NCI-H82 treated with DMSO at 0.1 percent for 48 hours (cell line): ENCODE data around the gene RIMBP3B.
"Not testable (repeated sequence)": the region's sequence is repeated elsewhere in the genome, so short reads cannot be mapped to it uniquely, and the experiment has no call there.

Source experiments
- DNase-seq: peaks from one replicate; lab custom pipeline; 2025; ENCODE audit not compliant: unreplicated experiment; lab: John Stamatoyannopoulos, UW

The RIMBP3B gene

GRCh38 chr22:21407792-21408191, 24.2 kb downstream of the RIMBP3B start:
- DNase-seq, result not testable (repeated sequence)

- not testable (repeated sequence) for DNase-seq
These were observed 32.8 kb downstream of the RIMBP3B start for GRCh38 chr22:21416375-21416774.

- not testable (repeated sequence) for DNase-seq
These were observed 33.7 kb downstream of the RIMBP3B start, which contains the start of gene HIC2 for GRCh38 chr22:21417227-21417746. Gene HIC2, plus strand, starts transcription at chr22:21417371. Its CDS starts 25,461 bp downstream, at chr22:21442832.

- DNase-seq, result not testable (repeated sequence)
These were observed 34.3 kb downstream of the RIMBP3B start for GRCh38 chr22:21417853-21418252.

- not testable (repeated sequence) for DNase-seq
These were observed 35.6 kb downstream of the RIMBP3B start for GRCh38 chr22:21418974-21419638.

DNA sequence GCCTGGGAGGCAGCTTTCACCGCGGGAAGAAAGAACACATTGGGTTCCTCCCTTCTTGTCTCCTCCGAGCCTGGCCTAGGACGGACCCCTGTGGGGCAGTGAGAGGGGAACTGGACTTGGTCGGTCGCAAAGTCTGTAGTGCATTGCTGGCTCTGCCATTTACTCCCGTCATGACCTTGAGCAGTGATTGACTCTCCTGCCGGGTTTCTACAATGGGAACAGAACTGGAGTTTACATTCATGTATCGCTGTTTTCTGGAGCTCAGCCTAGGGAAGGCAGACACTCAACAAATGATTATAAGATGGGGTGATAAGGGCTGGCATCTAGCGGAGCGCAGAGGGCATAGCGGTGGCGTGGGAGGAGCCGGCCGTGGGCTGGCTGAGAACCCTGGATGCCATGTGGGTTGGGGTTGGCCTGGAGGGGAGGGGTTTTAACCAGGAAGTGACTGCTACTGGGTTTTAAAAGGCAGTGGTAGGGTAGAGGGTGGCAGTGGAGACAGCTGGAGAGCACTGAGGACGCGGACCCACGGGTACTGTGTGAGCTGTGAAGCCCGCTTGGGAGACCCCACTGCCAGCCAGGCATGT, 36.7 kb downstream of the RIMBP3B start:
- DNase-seq, result not testable (repeated sequence)

DNA sequence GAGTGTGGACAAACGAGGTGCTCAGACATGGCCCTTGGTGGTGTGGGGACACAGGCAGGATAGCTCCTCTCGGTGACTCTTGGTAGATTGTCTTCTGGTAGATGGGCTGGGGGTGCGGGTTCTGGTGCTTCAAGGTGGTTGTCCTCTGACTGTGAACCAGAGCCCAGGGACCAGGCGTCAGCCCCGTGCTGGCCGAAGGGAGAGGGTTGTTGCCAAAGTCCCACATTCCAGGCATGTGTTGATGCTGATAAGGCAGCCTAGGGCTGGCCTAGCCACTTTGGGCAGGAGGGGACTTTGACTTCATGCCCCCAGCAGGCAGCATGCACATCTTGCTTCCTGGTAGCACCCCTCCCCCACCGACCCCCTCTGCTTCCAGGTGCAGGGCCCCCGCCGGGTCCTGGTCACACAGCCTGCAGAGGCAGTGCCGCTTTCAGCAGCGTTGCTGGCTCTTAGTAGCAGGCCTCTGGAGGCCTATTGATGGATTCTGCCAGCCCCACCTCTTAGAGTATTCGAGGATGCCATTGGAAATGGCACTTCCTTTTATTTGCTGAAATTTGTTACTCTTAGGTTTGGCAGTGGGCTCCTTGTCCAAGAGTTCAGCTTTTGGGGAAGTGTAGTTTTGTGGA, 40.6 kb downstream of the RIMBP3B start:
- DNase-seq, result not testable (repeated sequence)

- DNase-seq, result not testable (repeated sequence)
These were observed 51.1 kb downstream of the RIMBP3B start for GRCh38 chr22:21434378-21435233.

DNA sequence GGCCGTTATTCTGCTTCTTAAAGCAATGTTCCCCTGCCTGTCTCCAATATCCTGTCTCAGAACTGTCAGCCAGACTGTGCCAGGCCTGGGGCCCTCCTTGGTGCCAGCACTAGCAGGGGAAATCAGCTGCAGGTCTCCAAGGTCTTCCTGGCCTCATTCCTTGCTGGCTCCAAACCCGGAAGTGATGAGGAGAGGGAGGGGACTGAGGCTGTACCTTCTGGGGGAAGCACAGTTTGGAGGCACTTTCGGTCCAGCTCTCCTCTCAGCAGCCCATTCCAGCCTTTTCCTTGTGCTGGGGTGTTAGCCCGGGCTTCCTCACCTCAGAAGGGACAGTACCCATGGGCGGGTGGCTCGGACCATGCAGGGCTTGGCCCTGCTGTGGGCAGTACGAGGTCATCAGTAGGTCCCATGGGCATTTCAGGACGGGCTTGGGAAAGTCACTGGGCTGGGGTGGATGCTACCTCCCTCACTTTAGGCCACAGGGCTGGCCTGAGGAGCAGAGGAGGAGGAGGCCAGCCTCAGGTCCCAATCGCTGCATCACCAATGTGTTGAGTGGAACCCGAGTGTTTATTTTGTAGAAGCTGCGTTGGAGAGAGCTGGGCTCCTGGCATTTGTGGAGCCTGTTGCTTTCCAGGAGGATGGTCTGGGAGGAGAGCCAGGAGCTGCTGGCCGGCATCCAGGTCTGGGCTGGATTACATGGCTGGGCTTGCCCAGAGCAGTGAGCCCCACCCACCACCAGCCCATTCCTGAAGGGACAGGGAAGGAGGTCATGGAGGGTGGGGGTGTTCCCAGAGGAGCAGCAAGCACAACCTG, 52.7 kb downstream of the RIMBP3B start:
- DNase-seq, result not testable (repeated sequence)

DNA sequence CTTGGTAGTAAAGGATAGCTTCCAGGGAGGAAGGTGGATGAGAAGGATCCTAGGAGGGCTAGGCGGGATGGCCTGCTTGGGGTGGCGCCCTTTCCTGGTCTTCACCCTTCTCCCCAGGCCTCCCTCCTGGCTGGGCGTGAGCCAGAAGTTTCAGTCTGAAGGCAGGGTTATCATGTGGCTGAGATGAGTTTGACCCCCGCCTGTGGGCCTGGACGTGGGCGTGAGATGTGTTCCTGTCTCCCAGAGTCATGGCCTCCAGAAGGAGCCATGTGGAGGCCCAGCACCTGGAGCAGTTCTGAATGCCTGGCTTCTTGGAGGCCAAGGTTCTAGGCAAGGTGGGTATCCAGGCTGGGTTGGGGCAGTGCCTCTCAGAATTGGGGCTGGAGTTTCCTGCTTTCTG, 54.5 kb downstream of the RIMBP3B start:
- not testable (repeated sequence) for DNase-seq
